ENCODE results near the gene KLHL25. TPM values are rescaled to one million over a fixed set of nuclear protein-coding genes. Genes with fewer than 3 reads are reported as not detected.

Gene KLHL25
- total RNA-seq, 1 experiment from 2014 or later, result 16.0 TPM

GRCh38 chr15:85760531-85761371 lies 34.0 kb downstream of the KLHL25 start:
- no peaks in the 10 kb centered on the region for H3K4me1 Mint-ChIP-seq (ENCODE audit: low read depth, unreplicated experiment)
- no peaks in the 10 kb centered on the region for H3K9me3 Mint-ChIP-seq (ENCODE audit: low read depth, unreplicated experiment)
- no peak overlapping the region for H3K27ac Mint-ChIP-seq (ENCODE audit: unreplicated experiment)
- CTCF ChIA-PET, result interaction anchor here (0.6 kb wide), 2 partner anchors 11 to 81 kb away, joined by 3 read pairs; no protein-coding TSS in a partner anchor
- TF ChIP-seq, protein P1, sequence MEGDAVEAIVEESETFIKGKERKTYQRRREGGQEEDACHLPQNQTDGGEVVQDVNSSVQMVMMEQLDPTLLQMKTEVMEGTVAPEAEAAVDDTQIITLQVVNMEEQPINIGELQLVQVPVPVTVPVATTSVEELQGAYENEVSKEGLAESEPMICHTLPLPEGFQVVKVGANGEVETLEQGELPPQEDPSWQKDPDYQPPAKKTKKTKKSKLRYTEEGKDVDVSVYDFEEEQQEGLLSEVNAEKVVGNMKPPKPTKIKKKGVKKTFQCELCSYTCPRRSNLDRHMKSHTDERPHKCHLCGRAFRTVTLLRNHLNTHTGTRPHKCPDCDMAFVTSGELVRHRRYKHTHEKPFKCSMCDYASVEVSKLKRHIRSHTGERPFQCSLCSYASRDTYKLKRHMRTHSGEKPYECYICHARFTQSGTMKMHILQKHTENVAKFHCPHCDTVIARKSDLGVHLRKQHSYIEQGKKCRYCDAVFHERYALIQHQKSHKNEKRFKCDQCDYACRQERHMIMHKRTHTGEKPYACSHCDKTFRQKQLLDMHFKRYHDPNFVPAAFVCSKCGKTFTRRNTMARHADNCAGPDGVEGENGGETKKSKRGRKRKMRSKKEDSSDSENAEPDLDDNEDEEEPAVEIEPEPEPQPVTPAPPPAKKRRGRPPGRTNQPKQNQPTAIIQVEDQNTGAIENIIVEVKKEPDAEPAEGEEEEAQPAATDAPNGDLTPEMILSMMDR (IDR thresholded peaks at IDR 0.05; ENCODE audit: unreplicated experiment), result no peak
- H3K4me3 Mint-ChIP-seq (ENCODE audit: low read depth, unreplicated experiment), result no peak overlapping the region
- BruUV-seq (replicated peaks), result no TSS peak
- no peak for DNase-seq
- intact Hi-C loops (cut with micrococcal nuclease; ENCODE audit: unreplicated experiment), result no loop called here
- H3K36me3 Mint-ChIP-seq (ENCODE audit: insufficient read depth, unreplicated experiment), result peaks cover 23% of the 10 kb centered on the region
- H3K27me3 Mint-ChIP-seq (ENCODE audit: unreplicated experiment), result no peaks in the 10 kb centered on the region

DNA sequence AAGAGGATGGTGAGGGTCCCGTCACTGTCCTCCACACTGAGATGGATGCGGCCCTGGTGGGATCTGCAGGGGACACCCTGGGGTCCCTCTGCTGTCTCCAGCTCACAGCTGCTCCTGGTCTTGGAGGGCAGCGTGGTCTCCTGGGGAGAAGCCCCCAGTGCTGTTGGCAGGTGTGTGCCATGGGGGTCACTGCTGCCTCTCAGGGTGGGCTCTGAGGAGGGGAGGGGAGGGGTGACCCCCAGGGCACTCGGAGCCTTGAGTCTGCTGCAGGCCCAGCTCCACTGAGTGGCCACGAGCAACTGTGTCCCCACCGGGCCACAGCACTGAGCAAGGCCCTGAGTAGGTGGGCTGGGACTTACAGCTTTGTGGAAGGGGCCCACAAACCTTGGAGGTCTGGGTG lies 34.7 kb downstream of the KLHL25 start:
- intact Hi-C loops (cut with micrococcal nuclease; ENCODE audit: unreplicated experiment), result no loop called here
- Mint-ChIP-seq H3K9me3 (ENCODE audit: low read depth, unreplicated experiment) (no peaks in the 10 kb centered on the region), H3K27me3 (ENCODE audit: unreplicated experiment) (no peaks in the 10 kb centered on the region), H3K36me3 (ENCODE audit: insufficient read depth, unreplicated experiment) (peaks cover 23% of the 10 kb centered on the region), H3K4me3 (ENCODE audit: low read depth, unreplicated experiment) (no peak overlapping the region), H3K27ac (ENCODE audit: unreplicated experiment) (no peak overlapping the region), H3K4me1 (ENCODE audit: low read depth, unreplicated experiment) (no peaks in the 10 kb centered on the region)
- TF ChIP-seq, protein P1 (IDR thresholded peaks at IDR 0.05; ENCODE audit: unreplicated experiment), result no peak
- CTCF ChIA-PET, result no interaction called here
- BruUV-seq (replicated peaks), result no TSS peak
- DNase-seq, result no peak

GRCh38 chr15:85759376-85759775 lies 35.3 kb downstream of the KLHL25 start:
- no peaks in the 10 kb centered on the region for H3K27me3 Mint-ChIP-seq (ENCODE audit: unreplicated experiment)
- TF ChIP-seq, protein P1 (IDR thresholded peaks at IDR 0.05; ENCODE audit: unreplicated experiment), result no peak
- peaks cover 28% of the 10 kb centered on the region for H3K36me3 Mint-ChIP-seq (ENCODE audit: insufficient read depth, unreplicated experiment)
- BruUV-seq (replicated peaks), result no TSS peak
- H3K27ac Mint-ChIP-seq (ENCODE audit: unreplicated experiment), result no peak overlapping the region
- intact Hi-C loops (cut with micrococcal nuclease; ENCODE audit: unreplicated experiment), result no loop called here
- no peaks in the 10 kb centered on the region for H3K4me1 Mint-ChIP-seq (ENCODE audit: low read depth, unreplicated experiment)
- CTCF ChIA-PET, result no interaction called here
- no peaks in the 10 kb centered on the region for H3K9me3 Mint-ChIP-seq (ENCODE audit: low read depth, unreplicated experiment)
- H3K4me3 Mint-ChIP-seq (ENCODE audit: low read depth, unreplicated experiment), result no peak overlapping the region
- no peak for DNase-seq

GRCh38 chr15:85758655-85758978 lies 36.1 kb downstream of the KLHL25 start:
- CTCF ChIA-PET, result no interaction called here
- no TSS peak for BruUV-seq (replicated peaks)
- no peak overlapping the region for H3K27ac Mint-ChIP-seq (ENCODE audit: unreplicated experiment)
- H3K36me3 Mint-ChIP-seq (ENCODE audit: insufficient read depth, unreplicated experiment), result peaks cover 35% of the 10 kb centered on the region
- DNase-seq, result no peak
- no peaks in the 10 kb centered on the region for H3K27me3 Mint-ChIP-seq (ENCODE audit: unreplicated experiment)
- TF ChIP-seq, protein P1 (IDR thresholded peaks at IDR 0.05; ENCODE audit: unreplicated experiment), result no peak
- intact Hi-C loops (cut with micrococcal nuclease; ENCODE audit: unreplicated experiment), result no loop called here
- no peaks in the 10 kb centered on the region for H3K9me3 Mint-ChIP-seq (ENCODE audit: low read depth, unreplicated experiment)
- no peaks in the 10 kb centered on the region for H3K4me1 Mint-ChIP-seq (ENCODE audit: low read depth, unreplicated experiment)
- no peak overlapping the region for H3K4me3 Mint-ChIP-seq (ENCODE audit: low read depth, unreplicated experiment)
